Gastroesophageal sphincter (tissue), 4 donors: ENCODE data around the gene LRRC63. TPM values are rescaled to one million over a fixed set of nuclear protein-coding genes. Genes with fewer than 3 reads are reported as not detected.

Experiments
- ATAC-seq: fragments of 150-250 bp; one replicate; pipeline ENCODE4 v1.9.1; 2016; ENCODE audit warnings: mild to moderate bottlenecking, moderate library complexity
- H3K27ac ChIP-seq, 4 donors: fragments of 200-600 bp; sonication (generic) in 3 of 4; 1 replicate in 3 of 4; 2 replicates in 1 of 4; pipeline ENCODE4 v1.5.1; 2016 to 2019
- H3K27me3 ChIP-seq: fragments of 200-600 bp; sonication (generic); one replicate; pipeline ENCODE4 v1.5.1; 2019
- H3K36me3 ChIP-seq, 2 donors: fragments of 200-600 bp; sonication (generic); one replicate each; pipeline ENCODE4 v1.5.1; 2019; ENCODE audit warnings: control low read depth in 1 of 2
- H3K4me1 ChIP-seq, 3 donors: fragments of 200-600 bp; sonication (generic); 1 replicate in 2 of 3; 2 replicates in 1 of 3; pipeline ENCODE4 v1.5.1; 2016 to 2019; ENCODE audit warnings: control low read depth in 2 of 3
- H3K4me3 ChIP-seq, 2 donors: fragments of 200-600 bp; sonication (generic); one replicate each; pipeline ENCODE4 v1.5.1; 2019; ENCODE audit warnings: mild to moderate bottlenecking in 1 of 2, moderate library complexity in 1 of 2
- H3K9me3 ChIP-seq, 3 donors: fragments of 200-600 bp; sonication (generic); one replicate each; pipeline ENCODE4 v1.5.1; 2017 to 2019; ENCODE audit warnings: control low read depth in 2 of 3
- EP300 ChIP-seq: sonication (generic); formaldehyde crosslinking; IDR thresholded peaks from one replicate; pipeline ENCODE4 v1.6.1; 2017; ENCODE audit warnings: antibody characterized with exemption, mild to moderate bottlenecking
- POLR2A ChIP-seq, 2 donors: fragments of 450-650 bp; IDR thresholded peaks; one replicate each; pipeline ENCODE4 v1.6.1; 2017; ENCODE audit warnings: antibody characterized with exemption in 2 of 2, mild to moderate bottlenecking in 2 of 2, moderate library complexity in 1 of 2
- POLR2AphosphoS5 ChIP-seq: sonication (generic); formaldehyde crosslinking; IDR thresholded peaks from one replicate; pipeline ENCODE4 v1.6.1; 2017; ENCODE audit warnings: antibody characterized with exemption
- WGBS, 2 donors: methylation state at CpG; one replicate each; pipeline ENCODE4 v1.1.5; 2018; ENCODE audit warnings: low coverage in 1 of 2; 5-methylcytosine and 5-hydroxymethylcytosine counted together
- total RNA-seq, 4 donors: library from RNA; depleted of rRNA; stranded (reverse); fragments of >200 nt; gene quantifications; one replicate each; pipeline ENCODE4 v1.1.0, GENCODE V29; 2016
- TF ChIP-seq, protein P1 (sequence below), 4 experiments: fragments of 200-600 bp in 2 of 4; fragments of 450-650 bp in 2 of 4; sonication (generic) in 1 of 4; IDR thresholded peaks; one replicate each; pipeline ENCODE4 v1.5.1; 2017 to 2019; ENCODE audit warnings: antibody characterized with exemption in 4 of 4, mild to moderate bottlenecking in 2 of 4, moderate library complexity in 2 of 4

LRRC63 gene
- total RNA-seq, 4 donors from 2014 or later, result not detected

DNA sequence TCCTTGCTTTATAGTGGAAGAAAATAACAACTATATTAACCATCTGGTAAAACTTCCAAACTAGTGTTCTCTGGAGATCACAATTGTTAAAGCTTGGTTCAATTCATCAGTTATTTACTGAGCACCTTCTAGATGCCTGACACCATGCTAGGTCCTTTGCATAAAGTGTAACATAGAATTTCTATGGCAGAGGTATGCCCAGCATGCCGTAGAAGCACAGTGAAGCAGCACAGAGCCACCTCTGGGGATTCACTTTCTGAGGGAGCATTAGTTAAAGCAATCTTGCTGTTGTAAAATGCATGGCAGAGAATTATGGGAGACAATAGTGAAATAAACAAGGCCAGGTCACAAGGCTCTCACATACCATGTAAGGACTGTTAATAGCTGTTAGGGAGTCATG is 75.2 kb downstream of the LRRC63 start:
- ATAC-seq, result no peak

DNA sequence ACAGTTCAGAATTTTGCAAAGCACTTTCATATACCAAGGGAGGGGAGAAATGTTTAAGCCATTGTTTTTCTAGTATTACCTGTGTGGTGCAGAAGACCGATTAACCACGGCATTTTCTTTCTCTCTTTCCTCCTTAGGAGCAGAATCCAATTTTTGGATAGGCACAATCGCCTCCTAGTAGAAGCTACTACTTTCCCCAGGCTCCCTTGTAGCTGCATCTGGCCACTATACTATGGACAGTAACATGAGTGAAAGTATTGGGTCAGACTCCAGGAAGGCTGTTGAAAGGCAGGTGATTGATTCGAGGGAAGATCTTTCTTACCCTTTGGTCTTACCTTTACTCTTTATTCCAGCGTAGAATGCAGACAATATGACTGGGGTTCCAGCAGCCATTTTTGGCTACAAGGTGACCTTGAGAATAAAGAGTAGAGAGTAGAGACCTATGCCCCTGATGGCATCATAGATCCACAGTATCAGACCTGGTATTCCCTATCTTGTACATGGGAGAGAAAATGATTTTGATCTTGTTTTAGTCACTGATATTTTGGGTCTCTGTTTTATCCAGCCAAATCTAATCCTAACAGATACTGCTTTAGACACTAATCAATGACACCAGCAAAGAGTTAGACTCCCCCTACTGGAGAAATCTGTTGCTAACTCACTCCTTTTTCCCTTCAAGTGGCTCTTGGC is 77.0 kb downstream of the LRRC63 start:
- no peak for ATAC-seq
- WGBS, 2 donors, result 79 to 89% methylated on average over 5 of the region's 5 CpGs

More for the DNA sequence above, 75.2 kb downstream of the LRRC63 start:
- no peak overlapping the region for H3K27ac ChIP-seq
- WGBS, 2 donors, result 50 to 60% methylated on average over 1 of the region's 1 CpG
- no peaks in the 10 kb centered on the region for H3K36me3 ChIP-seq
- no peaks in the 10 kb centered on the region for H3K4me1 ChIP-seq
- H3K27me3 ChIP-seq, result peaks cover 4% of the 10 kb centered on the region
- no peak overlapping the region for H3K4me3 ChIP-seq
- TF ChIP-seq EP300, result no peak
- no peak for TF ChIP-seq POLR2A (IDR thresholded peaks at IDR 0.05)
- TF ChIP-seq POLR2AphosphoS5, result no peak
- TF ChIP-seq, protein P1, sequence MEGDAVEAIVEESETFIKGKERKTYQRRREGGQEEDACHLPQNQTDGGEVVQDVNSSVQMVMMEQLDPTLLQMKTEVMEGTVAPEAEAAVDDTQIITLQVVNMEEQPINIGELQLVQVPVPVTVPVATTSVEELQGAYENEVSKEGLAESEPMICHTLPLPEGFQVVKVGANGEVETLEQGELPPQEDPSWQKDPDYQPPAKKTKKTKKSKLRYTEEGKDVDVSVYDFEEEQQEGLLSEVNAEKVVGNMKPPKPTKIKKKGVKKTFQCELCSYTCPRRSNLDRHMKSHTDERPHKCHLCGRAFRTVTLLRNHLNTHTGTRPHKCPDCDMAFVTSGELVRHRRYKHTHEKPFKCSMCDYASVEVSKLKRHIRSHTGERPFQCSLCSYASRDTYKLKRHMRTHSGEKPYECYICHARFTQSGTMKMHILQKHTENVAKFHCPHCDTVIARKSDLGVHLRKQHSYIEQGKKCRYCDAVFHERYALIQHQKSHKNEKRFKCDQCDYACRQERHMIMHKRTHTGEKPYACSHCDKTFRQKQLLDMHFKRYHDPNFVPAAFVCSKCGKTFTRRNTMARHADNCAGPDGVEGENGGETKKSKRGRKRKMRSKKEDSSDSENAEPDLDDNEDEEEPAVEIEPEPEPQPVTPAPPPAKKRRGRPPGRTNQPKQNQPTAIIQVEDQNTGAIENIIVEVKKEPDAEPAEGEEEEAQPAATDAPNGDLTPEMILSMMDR (IDR thresholded peaks at IDR 0.05), result no peak
- no peaks in the 10 kb centered on the region for H3K9me3 ChIP-seq

DNA sequence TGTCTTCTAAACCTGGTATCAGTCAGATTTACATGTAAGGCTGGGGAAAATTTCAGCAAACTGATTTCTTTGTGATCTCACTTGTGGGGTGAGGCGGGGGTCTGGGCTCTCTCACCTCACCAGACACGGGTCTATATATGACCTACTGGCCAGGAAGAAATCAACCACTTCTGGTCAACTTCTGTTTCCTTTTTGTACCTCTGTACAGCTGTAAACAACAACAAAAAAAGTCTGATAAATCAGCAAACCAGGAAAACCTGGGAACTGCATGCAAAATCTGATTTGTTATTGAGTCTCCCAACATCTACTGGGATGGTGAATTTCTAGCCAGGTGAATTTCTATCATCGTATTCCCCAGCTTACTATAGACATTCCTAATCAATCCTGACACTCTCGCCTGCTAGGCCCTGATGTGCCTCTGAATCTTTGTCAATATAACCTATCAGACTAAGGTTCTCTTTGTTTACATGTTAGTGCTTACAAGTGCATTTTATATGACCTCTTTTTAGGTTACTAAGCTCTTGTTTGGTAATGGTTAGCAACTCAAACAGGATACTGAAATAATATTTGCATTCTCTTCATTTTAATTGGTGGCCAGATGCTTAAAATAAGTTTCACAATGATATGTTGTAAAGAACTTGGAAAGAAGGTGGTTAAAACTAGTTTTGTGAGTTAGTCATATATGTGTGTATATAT is 77.7 kb downstream of the LRRC63 start:
- Histone ChIP-seq H3K36me3 (no peaks in the 10 kb centered on the region), H3K27me3 (peaks cover 3% of the 10 kb centered on the region), H3K4me1 (no peaks in the 10 kb centered on the region), H3K4me3 (no peak overlapping the region), H3K27ac (no peak overlapping the region), H3K9me3 (no peaks in the 10 kb centered on the region)
- no peak for ATAC-seq
- 63 to 83% methylated on average over 2 to 4 of the region's 4 CpGs for WGBS, 2 donors
- TF ChIP-seq, protein P1 (IDR thresholded peaks at IDR 0.05), result no peak
- TF ChIP-seq POLR2A (IDR thresholded peaks at IDR 0.05), result no peak
- TF ChIP-seq POLR2AphosphoS5, result no peak
- TF ChIP-seq EP300, result no peak

More for the DNA sequence above, 77.0 kb downstream of the LRRC63 start:
- peaks cover 4% of the 10 kb centered on the region for H3K27me3 ChIP-seq
- H3K4me3 ChIP-seq, result no peak overlapping the region
- H3K27ac ChIP-seq, result no peak overlapping the region
- H3K4me1 ChIP-seq, result no peaks in the 10 kb centered on the region
- no peak for TF ChIP-seq EP300
- TF ChIP-seq POLR2AphosphoS5, result no peak
- no peak for TF ChIP-seq POLR2A (IDR thresholded peaks at IDR 0.05)
- TF ChIP-seq, protein P1 (IDR thresholded peaks at IDR 0.05), result peak in 1 of 4 experiments; percentile 28
- H3K9me3 ChIP-seq, result no peaks in the 10 kb centered on the region
- H3K36me3 ChIP-seq, result no peaks in the 10 kb centered on the region

GRCh38 chr13:46290434-46290833 is 78.7 kb downstream of the LRRC63 start:
- 81 to 100% methylated on average over 2 of the region's 3 CpGs for WGBS, 2 donors
- no peak for ATAC-seq
- H3K4me1 ChIP-seq, result no peaks in the 10 kb centered on the region
- no peaks in the 10 kb centered on the region for H3K36me3 ChIP-seq
- no peak overlapping the region for H3K27ac ChIP-seq
- H3K4me3 ChIP-seq, result no peak overlapping the region
- TF ChIP-seq, protein P1 (IDR thresholded peaks at IDR 0.05), result no peak
- TF ChIP-seq POLR2AphosphoS5, result no peak
- no peak for TF ChIP-seq POLR2A (IDR thresholded peaks at IDR 0.05)
- TF ChIP-seq EP300, result no peak
- H3K9me3 ChIP-seq, result no peaks in the 10 kb centered on the region
- H3K27me3 ChIP-seq, result no peaks in the 10 kb centered on the region

GRCh38 chr13:46293436-46293835 is 81.7 kb downstream of the LRRC63 start:
- no peaks in the 10 kb centered on the region for H3K4me1 ChIP-seq
- no peak for TF ChIP-seq POLR2AphosphoS5
- no peak for TF ChIP-seq POLR2A (IDR thresholded peaks at IDR 0.05)
- TF ChIP-seq, protein P1 (IDR thresholded peaks at IDR 0.05), result no peak
- no peak for TF ChIP-seq EP300
- no peaks in the 10 kb centered on the region for H3K9me3 ChIP-seq
- no peaks in the 10 kb centered on the region for H3K36me3 ChIP-seq
- ATAC-seq, result no peak
- WGBS, 2 donors, result 79 to 83% methylated on average over 2 to 3 of the region's 3 CpGs
- H3K27ac ChIP-seq, result no peak overlapping the region
- no peaks in the 10 kb centered on the region for H3K27me3 ChIP-seq
- no peak overlapping the region for H3K4me3 ChIP-seq
